ENCODE measurements around the gene ZNF32. TPM values are rescaled to one million over a fixed set of nuclear protein-coding genes. Genes with fewer than 3 reads are reported as not detected.

ZNF32 gene
- total and polyA plus RNA-seq, 8 donors, result 14.8 to 56.3 (median 22.1) TPM

DNA sequence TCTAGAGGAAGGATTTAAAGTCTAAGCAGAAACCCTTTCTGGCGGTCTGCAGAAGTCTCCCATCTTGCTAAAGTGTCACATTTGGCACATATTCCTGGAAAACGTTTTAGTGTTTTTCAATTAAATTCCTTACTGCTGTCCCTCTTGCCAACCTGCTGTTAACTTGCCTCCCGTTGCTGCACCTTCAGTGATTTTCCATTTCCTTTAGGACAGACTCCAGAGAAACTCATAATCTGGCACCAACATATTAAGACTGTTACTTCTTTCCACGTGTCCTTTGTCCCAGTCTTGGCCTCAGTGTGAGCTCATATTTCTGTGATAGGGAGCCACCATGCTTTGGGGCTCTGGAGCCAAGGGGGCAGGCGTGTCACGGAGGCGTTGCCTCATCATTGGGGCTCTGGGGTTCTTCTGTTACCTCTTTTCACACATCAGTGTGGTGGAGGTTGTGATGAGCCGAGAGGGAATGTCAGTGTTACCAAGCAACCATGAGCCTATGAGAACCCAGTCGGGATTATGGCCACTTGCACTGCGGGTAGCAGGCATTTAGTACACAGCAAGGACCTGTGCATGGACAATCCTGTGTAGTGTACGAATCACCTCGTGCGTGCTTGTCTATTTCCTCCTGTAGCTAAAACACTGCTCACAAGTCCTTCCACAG lies 26.0 kb upstream of the ZNF32 start:
- Histone ChIP-seq H3K4me1 (peaks cover 0 to under 1% (median 0%) of the 10 kb centered on the region in 3 donors), H3K4me3 (no peak overlapping the region), H3K27ac (no peak overlapping the region), H3K27me3 (no peaks in the 10 kb centered on the region), H3K36me3 (no peaks in the 10 kb centered on the region), H3K9me3 (no peaks in the 10 kb centered on the region)
- no peak for DNase-seq
- FAIRE-seq, result no peak
- intact Hi-C loops (cut with DNase I), result loop anchor here in 2 of 3 donors (5.0 kb wide), 2 partner anchors 713 to 1188 kb away; partner anchors contain the start of gene CXCL12 (in 2 of the 2)
- WGBS, 2 donors, result 75 to 78% methylated on average over 13 of the region's 13 CpGs
- ATAC-seq, result no peak
- TF ChIP-seq, protein P1, sequence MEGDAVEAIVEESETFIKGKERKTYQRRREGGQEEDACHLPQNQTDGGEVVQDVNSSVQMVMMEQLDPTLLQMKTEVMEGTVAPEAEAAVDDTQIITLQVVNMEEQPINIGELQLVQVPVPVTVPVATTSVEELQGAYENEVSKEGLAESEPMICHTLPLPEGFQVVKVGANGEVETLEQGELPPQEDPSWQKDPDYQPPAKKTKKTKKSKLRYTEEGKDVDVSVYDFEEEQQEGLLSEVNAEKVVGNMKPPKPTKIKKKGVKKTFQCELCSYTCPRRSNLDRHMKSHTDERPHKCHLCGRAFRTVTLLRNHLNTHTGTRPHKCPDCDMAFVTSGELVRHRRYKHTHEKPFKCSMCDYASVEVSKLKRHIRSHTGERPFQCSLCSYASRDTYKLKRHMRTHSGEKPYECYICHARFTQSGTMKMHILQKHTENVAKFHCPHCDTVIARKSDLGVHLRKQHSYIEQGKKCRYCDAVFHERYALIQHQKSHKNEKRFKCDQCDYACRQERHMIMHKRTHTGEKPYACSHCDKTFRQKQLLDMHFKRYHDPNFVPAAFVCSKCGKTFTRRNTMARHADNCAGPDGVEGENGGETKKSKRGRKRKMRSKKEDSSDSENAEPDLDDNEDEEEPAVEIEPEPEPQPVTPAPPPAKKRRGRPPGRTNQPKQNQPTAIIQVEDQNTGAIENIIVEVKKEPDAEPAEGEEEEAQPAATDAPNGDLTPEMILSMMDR (IDR thresholded peaks at IDR 0.05), result no peak

DNA sequence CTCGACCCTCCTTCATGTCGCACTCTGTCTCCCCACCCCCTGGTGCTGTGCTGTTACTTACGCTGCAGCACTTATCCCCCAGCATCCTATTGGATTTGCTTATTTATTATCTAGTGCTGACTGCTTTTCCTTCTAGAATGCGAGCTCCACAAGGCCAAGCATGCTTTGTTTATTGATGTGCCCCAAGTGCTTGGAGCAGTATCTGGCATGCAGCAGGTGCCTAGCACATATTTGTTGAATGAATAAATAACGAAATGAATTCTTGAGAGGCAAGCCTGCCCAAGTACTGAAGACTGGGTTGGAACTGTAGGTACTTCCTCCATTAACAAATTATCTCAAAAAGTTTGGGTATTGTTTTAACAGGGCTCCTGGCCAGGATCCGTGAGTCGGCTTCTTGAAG lies 24.8 kb upstream of the ZNF32 start:
- intact Hi-C loops (cut with DNase I), result loop anchor here in 2 of 3 donors (5.0 kb wide), 2 partner anchors 714 to 1189 kb away; partner anchors contain the start of gene CXCL12 (in 2 of the 2)
- WGBS, 2 donors, result 75 to 79% methylated on average over 7 of the region's 7 CpGs
- no peak for DNase-seq

DNA sequence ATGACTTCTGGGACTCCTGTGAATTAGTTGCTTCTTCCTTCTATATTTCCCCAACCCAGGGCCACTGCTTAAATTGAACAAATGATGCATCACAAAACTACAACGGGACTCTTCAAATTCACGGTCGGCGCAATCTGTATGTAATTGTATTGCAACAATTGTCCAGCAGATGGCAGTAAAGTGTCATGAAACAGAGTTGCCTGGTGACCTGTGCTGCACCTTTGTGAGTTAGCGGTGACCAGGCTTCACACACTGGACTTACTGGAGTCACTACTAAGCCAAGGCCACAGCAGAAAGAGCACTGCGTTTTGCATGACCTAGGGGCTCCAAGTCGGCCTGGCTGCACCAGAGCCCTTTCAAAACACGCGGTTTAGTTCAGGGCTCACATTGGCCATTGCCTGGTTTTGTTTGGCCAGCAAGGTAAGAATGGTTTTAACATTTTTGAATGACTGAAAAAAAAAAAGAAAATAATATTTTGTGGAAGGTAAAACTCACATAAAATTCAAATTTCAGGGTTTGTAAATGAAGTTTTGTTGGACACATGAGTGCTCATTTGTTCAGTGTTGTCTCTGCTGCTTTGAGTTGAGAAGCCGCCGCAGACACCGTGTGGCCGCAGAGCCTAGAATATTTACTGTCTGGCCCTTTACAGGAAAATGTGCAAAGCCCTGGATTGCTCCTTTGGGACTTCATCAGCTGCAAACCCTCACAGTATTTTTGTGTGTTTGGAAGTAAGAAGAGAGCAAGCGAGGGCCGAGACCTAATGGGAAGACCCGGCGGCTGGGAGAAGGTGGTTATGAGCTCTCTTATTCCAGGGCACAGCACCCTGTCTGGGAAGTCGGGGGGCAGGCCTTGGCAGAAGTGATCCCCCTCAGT lies 23.2 kb upstream of the ZNF32 start:
- DNase-seq, result peak in 4 of 6 donors; percentile 55 to 74 (median 60)
- ATAC-seq, result peak; percentile 87 to 96 (median 92)
- intact Hi-C loops (cut with DNase I), result loop anchor here in 2 of 3 donors (5.0 kb wide), 2 partner anchors 715 to 1190 kb away; partner anchors contain the start of gene CXCL12 (in 2 of the 2)
- TF ChIP-seq, protein P1 (IDR thresholded peaks at IDR 0.05), result peak; percentile 66 to 79 (median 74)
- H3K4me3 ChIP-seq, result no peak overlapping the region
- H3K9me3 ChIP-seq, result no peaks in the 10 kb centered on the region
- FAIRE-seq, result no peak
- no peaks in the 10 kb centered on the region for H3K4me1 ChIP-seq
- WGBS, 2 donors, result 44 to 47% methylated on average over 18 of the region's 18 CpGs
- H3K27ac ChIP-seq, result no peak overlapping the region
- H3K36me3 ChIP-seq, result no peaks in the 10 kb centered on the region
- H3K27me3 ChIP-seq, result peaks cover 0 to 3% (median 0%) of the 10 kb centered on the region in 4 donors

More for the DNA sequence above, 24.8 kb upstream of the ZNF32 start:
- H3K36me3 ChIP-seq, result no peaks in the 10 kb centered on the region
- no peaks in the 10 kb centered on the region for H3K9me3 ChIP-seq
- FAIRE-seq, result no peak
- H3K27me3 ChIP-seq, result no peaks in the 10 kb centered on the region
- no peak overlapping the region for H3K4me3 ChIP-seq
- ATAC-seq, result no peak
- H3K4me1 ChIP-seq, result no peaks in the 10 kb centered on the region
- H3K27ac ChIP-seq, result no peak overlapping the region
- TF ChIP-seq, protein P1 (IDR thresholded peaks at IDR 0.05), result no peak

DNA sequence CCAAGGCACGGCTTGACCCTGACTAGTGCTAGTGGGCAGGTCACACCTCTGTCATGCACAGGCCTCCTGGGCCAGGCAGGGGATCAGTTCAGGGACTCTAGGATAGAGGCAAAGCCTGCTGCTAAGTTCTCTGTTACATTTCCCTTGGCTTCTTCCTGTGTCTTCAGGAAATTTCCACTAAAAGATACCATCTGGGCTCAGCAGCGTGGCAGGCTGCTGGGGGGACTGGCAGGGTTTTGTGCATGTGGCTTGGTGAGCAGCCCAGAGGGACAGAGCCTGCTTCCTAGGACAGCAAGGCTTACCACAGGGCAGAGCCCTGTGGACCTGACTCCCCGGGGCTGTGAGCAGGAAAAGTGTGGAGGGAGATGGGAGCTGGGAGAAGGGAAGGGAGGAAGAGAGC lies 20.7 kb upstream of the ZNF32 start:
- peaks cover 0 to 3% (median 0%) of the 10 kb centered on the region in 4 donors for H3K27me3 ChIP-seq
- ATAC-seq (no peak), DNase-seq (no peak), FAIRE-seq (no peak)
- WGBS, 2 donors, result 66 to 76% methylated on average over 3 of the region's 3 CpGs
- TF ChIP-seq, protein P1 (IDR thresholded peaks at IDR 0.05), result no peak
- no peaks in the 10 kb centered on the region for H3K4me1 ChIP-seq
- H3K27ac ChIP-seq, result no peak overlapping the region
- intact Hi-C loops (cut with DNase I), result no loop called here
- H3K4me3 ChIP-seq, result no peak overlapping the region
- no peaks in the 10 kb centered on the region for H3K36me3 ChIP-seq
- H3K9me3 ChIP-seq, result no peaks in the 10 kb centered on the region
